B cell (primary cell): ENCODE measurements around the gene AQP12B. TPM values are rescaled to one million over a fixed set of nuclear protein-coding genes. Genes with fewer than 3 reads are reported as not detected.
"Not testable (repeated sequence)": the region's sequence is repeated elsewhere in the genome, so short reads cannot be mapped to it uniquely, and the experiment has no call there.

ENCODE experiments used
- ATAC-seq: fragments of 200-7000 bp; cut with Tn5 transposase; one replicate; pipeline ENCODE4 v1.10.0; 2021; ENCODE audit warnings: low read depth, mild to moderate bottlenecking, moderate number of reproducible peaks, moderate library complexity
- CTCF ChIA-PET: fragments of 350-600 bp; sonication (Branson Sonifier 250); formaldehyde crosslinking; loops from one replicate; lab custom pipeline; 2021; ENCODE audit warnings: antibody characterized with exemption, inconsistent platforms; lab: Charles Lee
- POLR2A ChIA-PET: fragments of 350-600 bp; sonication (Branson Sonifier 250); formaldehyde crosslinking; loops from one replicate; lab custom pipeline; 2021; ENCODE audit warnings: antibody characterized with exemption; lab: Charles Lee
- DNase-seq: peaks from one replicate; pipeline ENCODE4 v3.0.0; 2013
- H2AFZ ChIP-seq: 2 replicates; pipeline ENCODE4 v1.6.1; 2012; ENCODE audit warnings: mild to moderate bottlenecking, low read depth, low read length; ENCODE audit not compliant: insufficient read depth, poor library complexity, severe bottlenecking
- H3K27ac ChIP-seq, 2 donors: 1 replicate in 1 of 2; 2 replicates in 1 of 2; pipeline ENCODE4 v1.5.1; 2012 to 2013; ENCODE audit warnings: low read length in 2 of 2, mild to moderate bottlenecking in 2 of 2, moderate library complexity in 1 of 2
- H3K27me3 ChIP-seq, 4 experiments: fragments of 200-600 bp in 1 of 4; sonication (generic) in 1 of 4; replicated peaks in 1 of 4; 1 replicate in 2 of 4; 2 replicates in 2 of 4; pipeline versions ENCODE4 v1.6.1 to v1.7.0; 2013 to 2016; ENCODE audit warnings: low read length in 3 of 4, mild to moderate bottlenecking in 2 of 4, mixed read lengths in 1 of 4, moderate library complexity in 1 of 4; ENCODE audit not compliant: insufficient read depth in 4 of 4, control insufficient read depth in 3 of 4; ENCODE audit errors: control extremely low read depth in 1 of 4
- H3K36me3 ChIP-seq, 2 experiments: replicated peaks in 1 of 2; 1 replicate in 1 of 2; 2 replicates in 1 of 2; pipeline versions ENCODE4 v1.6.1 to v1.7.1; 2013; ENCODE audit warnings: low read length in 1 of 2; ENCODE audit not compliant: insufficient read depth in 2 of 2, control insufficient read depth in 1 of 2; ENCODE audit errors: control extremely low read depth in 1 of 2, extremely low read depth in 1 of 2
- H3K4me1 ChIP-seq, 2 donors: fragments of 200-600 bp in 1 of 2; sonication (generic) in 1 of 2; 1 replicate in 1 of 2; 2 replicates in 1 of 2; pipeline versions ENCODE4 v1.5.1 to v1.6.1; 2013 to 2017; ENCODE audit warnings: low read length in 2 of 2; ENCODE audit not compliant: control insufficient read depth in 2 of 2, insufficient read depth in 2 of 2
- H3K4me2 ChIP-seq: replicated peaks from 2 replicates; pipeline ENCODE3; 2012; ENCODE audit warnings: mild to moderate bottlenecking, low read depth, low read length; ENCODE audit not compliant: poor library complexity, severe bottlenecking
- H3K4me3 ChIP-seq, 5 experiments: fragments of 200-600 bp in 1 of 5; sonication (generic) in 1 of 5; 1 replicate in 3 of 5; 2 replicates in 2 of 5; pipeline versions ENCODE4 v1.5.1 to v1.7.0; 2011 to 2016; ENCODE audit warnings: low read length in 4 of 5, mild to moderate bottlenecking in 4 of 5, low read depth in 2 of 5, control low read depth in 1 of 5, moderate library complexity in 1 of 5; ENCODE audit not compliant: insufficient read depth in 1 of 5; ENCODE audit errors: control extremely low read depth in 1 of 5, extremely low read depth in 1 of 5
- H3K79me2 ChIP-seq: fragments of 200-600 bp; sonication (generic); one replicate; pipeline ENCODE4 v1.6.0; 2016; ENCODE audit warnings: low read length; ENCODE audit not compliant: control insufficient read depth, insufficient read depth
- H3K9ac ChIP-seq: fragments of 200-600 bp; sonication (generic); 2 replicates; pipeline ENCODE4 v1.6.1; 2017; ENCODE audit warnings: mild to moderate bottlenecking, low read length, moderate library complexity
- H3K9me3 ChIP-seq, 3 donors: one replicate each; pipeline versions ENCODE4 v1.6.1 to v1.7.1; 2013; ENCODE audit warnings: low read length in 2 of 3; ENCODE audit not compliant: control insufficient read depth in 2 of 3, insufficient read depth in 1 of 3; ENCODE audit errors: control extremely low read depth in 1 of 3
- H4K20me1 ChIP-seq: 2 replicates; pipeline ENCODE4 v1.6.0; 2012; ENCODE audit warnings: mild to moderate bottlenecking, low read length; ENCODE audit not compliant: insufficient read depth, control insufficient read depth, poor library complexity, severe bottlenecking
- H3K27ac Mint-ChIP-seq: one replicate; pipeline ENCODE4 v1.8.0; 2021; ENCODE audit warnings: mixed read lengths
- H3K27me3 Mint-ChIP-seq: one replicate; pipeline ENCODE4 v1.8.0; 2021; ENCODE audit warnings: mixed read lengths
- H3K4me1 Mint-ChIP-seq: one replicate; pipeline ENCODE4 v1.8.0; 2021; ENCODE audit warnings: mixed read lengths
- H3K4me3 Mint-ChIP-seq: one replicate; pipeline ENCODE4 v1.8.0; 2021; ENCODE audit warnings: mixed read lengths
- H3K9me3 Mint-ChIP-seq: one replicate; pipeline ENCODE4 v1.8.0; 2022; ENCODE audit warnings: mixed read lengths; ENCODE audit not compliant: insufficient read depth
- CTCF ChIP-seq: fragments of 200-600 bp; IDR thresholded peaks from one replicate; pipeline ENCODE4 v1.8.0; 2022; ENCODE audit warnings: antibody characterized with exemption, mild to moderate bottlenecking
- EZH2 ChIP-seq: IDR thresholded peaks from 2 replicates; pipeline ENCODE4 v1.6.1; 2012; ENCODE audit warnings: borderline replicate concordance, low read depth, mild to moderate bottlenecking, moderate library complexity, low read length; ENCODE audit not compliant: insufficient read depth, poor library complexity, severe bottlenecking
- WGBS: methylation state at CpG from one replicate; pipeline ENCODE4 v1.1.5; 2013; ENCODE audit warnings: missing lambda C conversion rate; ENCODE audit not compliant: insufficient coverage; 5-methylcytosine and 5-hydroxymethylcytosine counted together
- intact Hi-C: fragments of 100-400 bp; cut with micrococcal nuclease; formaldehyde crosslinking; loops from one replicate; pipeline ENCODE4 v1.10.0; 2022
- polyA plus RNA-seq: library from polyadenylated mRNA; depleted of rRNA; stranded (reverse); fragments of >200 nt; gene quantifications from 2 replicates; pipeline ENCODE4 v1.2.3, GENCODE V29; 2012
- total RNA-seq, 2 donors: library from RNA; stranded (reverse); fragments of 120-200 nt in 1 of 2; gene quantifications; 1 replicate in 1 of 2; 2 replicates in 1 of 2; pipeline versions ENCODE4 v1.2.3 to v1.2.4, GENCODE V29; 2013 to 2022

AQP12B gene
- total and polyA plus RNA-seq, 2 donors (not counting 1 experiment from before 2014, with no cell fraction given): not detected

- no peak overlapping the region for H3K27ac ChIP-seq
- intact Hi-C loops: no loop called here
- Mint-ChIP-seq H3K9me3 (peaks cover 4% of the 10 kb centered on the region), H3K4me1 (no peaks in the 10 kb centered on the region), H3K27me3 (peaks cover 48% of the 10 kb centered on the region), H3K4me3 (no peak overlapping the region), H3K27ac (no peak overlapping the region)
- H3K4me1 ChIP-seq: no peaks in the 10 kb centered on the region
- no peak overlapping the region for H3K9ac ChIP-seq
- H3K79me2 ChIP-seq: no peaks in the 10 kb centered on the region
- H3K9me3 ChIP-seq: peaks cover 6 to 7% (median 7%) of the 10 kb centered on the region in 3 donors
- no peak overlapping the region for H3K4me3 ChIP-seq
- H2AFZ ChIP-seq: no peak overlapping the region
- H3K4me2 ChIP-seq: no peak overlapping the region
- H4K20me1 ChIP-seq: no peaks in the 10 kb centered on the region
- ChIA-PET CTCF (no interaction called here), POLR2A (no interaction called here)
- WGBS: no CpG with 5 or more reads among the region's 6 CpGs
- no peak for ATAC-seq
- DNase-seq: no peak
- H3K27me3 ChIP-seq: peaks cover 0 to 11% (median 1%) of the 10 kb centered on the region in 4 experiments
- H3K36me3 ChIP-seq: no peaks in the 10 kb centered on the region
- no peak for TF ChIP-seq CTCF
- no peak for TF ChIP-seq EZH2
Observed at GRCh38 chr2:240663546-240664190, 19.0 kb downstream of the AQP12B start.

GRCh38 chr2:240662681-240663080 lies 20.0 kb downstream of the AQP12B start:
- no peak overlapping the region for H3K4me2 ChIP-seq
- POLR2A ChIA-PET: no interaction called here
- peaks cover 4% of the 10 kb centered on the region for H3K9me3 Mint-ChIP-seq
- H3K4me1 Mint-ChIP-seq: no peaks in the 10 kb centered on the region
- H3K27ac Mint-ChIP-seq: no peak overlapping the region
- H4K20me1 ChIP-seq: no peaks in the 10 kb centered on the region
- H3K9ac ChIP-seq: no peak overlapping the region
- no peaks in the 10 kb centered on the region for H3K36me3 ChIP-seq
- no peak overlapping the region for H3K4me3 Mint-ChIP-seq
- no peak overlapping the region for H3K27ac ChIP-seq
- no peaks in the 10 kb centered on the region for H3K4me1 ChIP-seq
- TF ChIP-seq EZH2: no peak
- TF ChIP-seq CTCF: no peak
- no peak overlapping the region for H2AFZ ChIP-seq
- intact Hi-C loops: no loop called here
- ATAC-seq (no peak), DNase-seq (no peak)
- H3K27me3 ChIP-seq: peaks cover 0 to 11% (median 1%) of the 10 kb centered on the region in 4 experiments
- H3K9me3 ChIP-seq: peaks cover 6 to 7% (median 7%) of the 10 kb centered on the region in 3 donors
- CTCF ChIA-PET: no interaction called here
- H3K27me3 Mint-ChIP-seq: peaks cover 40% of the 10 kb centered on the region
- no peak overlapping the region for H3K4me3 ChIP-seq
- H3K79me2 ChIP-seq: no peaks in the 10 kb centered on the region
- WGBS: 89% methylated on average over 3 of the region's 3 CpGs

- ATAC-seq, H3K4me1 ChIP-seq, H3K9me3 ChIP-seq, H3K27ac ChIP-seq, H3K4me3 Mint-ChIP-seq, H4K20me1 ChIP-seq, H3K9ac ChIP-seq, H3K79me2 ChIP-seq, H3K4me3 ChIP-seq, H3K27ac Mint-ChIP-seq, CTCF ChIA-PET, H3K9me3 Mint-ChIP-seq, DNase-seq, H2AFZ ChIP-seq, intact Hi-C loops, H3K27me3 ChIP-seq, H3K36me3 ChIP-seq, H3K4me1 Mint-ChIP-seq, H3K4me2 ChIP-seq: not testable (repeated sequence)
- POLR2A ChIA-PET: interaction anchor here (0.6 kb wide), 1 partner anchor 118 kb away, joined by 3 read pairs; no protein-coding TSS in a partner anchor
- peaks cover 36% of the 10 kb centered on the region for H3K27me3 Mint-ChIP-seq
- WGBS: no CpG with 5 or more reads among the region's 7 CpGs
Observed at GRCh38 chr2:240659883-240660282, 22.8 kb downstream of the AQP12B start.
